Stimulated activated CD8-positive, alpha-beta memory T cell treated with anti-CD3 and anti-CD28 coated beads, Interleukin-2, amount 100 ng/mL, for 1 hour (primary cell): ENCODE data around the gene MLIP.
"Not testable (repeated sequence)": the region's sequence is repeated elsewhere in the genome, so short reads cannot be mapped to it uniquely, and the experiment has no call there.

Source experiments
- DNase-seq, 2 donors: peaks; one replicate each; pipeline ENCODE4 v3.0.0-alpha.2; 2020; ENCODE audit warnings: low read depth in 2 of 2

MLIP gene, protein sequence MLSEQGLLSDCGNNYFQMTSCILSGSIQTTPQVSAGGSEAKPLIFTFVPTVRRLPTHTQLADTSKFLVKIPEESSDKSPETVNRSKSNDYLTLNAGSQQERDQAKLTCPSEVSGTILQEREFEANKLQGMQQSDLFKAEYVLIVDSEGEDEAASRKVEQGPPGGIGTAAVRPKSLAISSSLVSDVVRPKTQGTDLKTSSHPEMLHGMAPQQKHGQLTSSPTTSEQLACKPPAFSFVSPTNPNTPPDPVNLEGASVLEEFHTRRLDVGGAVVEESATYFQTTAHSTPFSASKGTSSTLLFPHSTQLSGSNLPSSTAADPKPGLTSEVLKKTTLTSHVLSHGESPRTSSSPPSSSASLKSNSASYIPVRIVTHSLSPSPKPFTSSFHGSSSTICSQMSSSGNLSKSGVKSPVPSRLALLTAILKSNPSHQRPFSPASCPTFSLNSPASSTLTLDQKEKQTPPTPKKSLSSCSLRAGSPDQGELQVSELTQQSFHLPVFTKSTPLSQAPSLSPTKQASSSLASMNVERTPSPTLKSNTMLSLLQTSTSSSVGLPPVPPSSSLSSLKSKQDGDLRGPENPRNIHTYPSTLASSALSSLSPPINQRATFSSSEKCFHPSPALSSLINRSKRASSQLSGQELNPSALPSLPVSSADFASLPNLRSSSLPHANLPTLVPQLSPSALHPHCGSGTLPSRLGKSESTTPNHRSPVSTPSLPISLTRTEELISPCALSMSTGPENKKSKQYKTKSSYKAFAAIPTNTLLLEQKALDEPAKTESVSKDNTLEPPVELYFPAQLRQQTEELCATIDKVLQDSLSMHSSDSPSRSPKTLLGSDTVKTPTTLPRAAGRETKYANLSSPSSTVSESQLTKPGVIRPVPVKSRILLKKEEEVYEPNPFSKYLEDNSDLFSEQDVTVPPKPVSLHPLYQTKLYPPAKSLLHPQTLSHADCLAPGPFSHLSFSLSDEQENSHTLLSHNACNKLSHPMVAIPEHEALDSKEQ

DNA sequence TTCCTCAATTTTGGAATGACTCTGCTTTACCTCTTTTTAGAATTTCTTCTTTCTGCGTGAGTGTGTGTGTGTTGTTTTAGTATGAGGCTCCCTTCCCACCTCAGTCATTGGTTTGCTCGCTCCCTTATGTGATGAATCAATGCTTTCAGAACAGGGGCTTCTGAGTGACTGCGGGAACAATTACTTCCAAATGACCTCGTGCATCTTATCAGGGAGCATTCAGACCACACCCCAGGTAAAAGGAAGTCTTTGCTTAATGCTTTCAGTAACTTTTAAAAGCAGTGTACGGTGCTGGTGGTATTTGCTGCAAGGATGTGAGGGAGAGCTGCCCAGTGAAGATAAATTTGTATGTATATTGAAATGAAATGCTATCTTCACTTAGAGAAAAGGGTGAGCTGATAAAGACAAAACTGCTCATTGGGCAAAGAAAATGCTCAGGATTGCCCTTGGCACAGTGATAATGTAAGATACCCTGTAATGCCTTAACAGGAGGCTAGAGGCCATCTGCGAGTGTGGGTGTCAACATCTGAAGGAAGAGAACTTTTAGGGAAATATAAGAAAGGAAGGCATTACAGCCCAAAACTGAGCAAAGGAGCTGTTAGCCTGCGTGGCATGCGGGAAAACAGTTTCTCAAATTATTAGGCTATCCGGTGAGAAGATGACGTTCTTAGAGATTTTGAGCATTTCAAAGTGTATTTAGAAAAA, at the start of gene MLIP:
Gene MLIP, plus strand, starts transcription at position 103 of the 705 bp plus-strand sequence. Its CDS starts 37 bp downstream, at position 140.
- no peak for DNase-seq

DNA sequence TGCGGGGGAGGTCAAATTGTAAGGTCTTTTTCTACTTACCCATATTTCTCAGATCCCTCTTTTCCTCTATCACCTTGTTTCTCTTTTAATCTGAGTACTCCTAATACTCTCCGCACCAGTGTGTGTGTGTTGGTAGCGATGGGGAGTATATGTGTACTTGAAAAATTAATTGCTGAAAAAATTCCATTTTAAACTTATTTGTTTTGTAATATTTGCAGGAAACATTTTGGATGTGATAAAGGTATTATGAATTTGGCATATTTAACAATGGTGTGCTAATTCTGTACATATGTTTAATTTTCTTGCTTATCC, 48.1 kb upstream of the MLIP start:
- DNase-seq = no peak

DNA sequence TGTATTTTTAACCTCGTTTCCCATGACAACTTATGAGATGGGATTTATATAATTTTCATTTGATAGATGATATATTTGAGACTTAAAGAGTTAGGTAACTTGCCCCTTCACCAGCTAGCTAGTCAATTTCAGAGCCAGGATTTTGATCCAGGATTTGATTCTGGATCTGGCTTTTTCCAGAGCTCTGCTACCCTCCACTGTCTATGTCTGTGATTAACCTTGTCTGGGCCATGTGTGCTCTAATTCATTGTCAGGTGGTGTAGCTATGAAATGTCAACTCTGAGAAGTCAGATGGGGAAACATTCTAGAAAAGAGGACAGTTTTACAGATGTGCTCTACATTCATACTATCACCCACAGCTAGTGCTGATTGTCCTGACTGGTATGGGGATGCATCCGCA, 42.5 kb upstream of the MLIP start:
- DNase-seq = no peak

DNA sequence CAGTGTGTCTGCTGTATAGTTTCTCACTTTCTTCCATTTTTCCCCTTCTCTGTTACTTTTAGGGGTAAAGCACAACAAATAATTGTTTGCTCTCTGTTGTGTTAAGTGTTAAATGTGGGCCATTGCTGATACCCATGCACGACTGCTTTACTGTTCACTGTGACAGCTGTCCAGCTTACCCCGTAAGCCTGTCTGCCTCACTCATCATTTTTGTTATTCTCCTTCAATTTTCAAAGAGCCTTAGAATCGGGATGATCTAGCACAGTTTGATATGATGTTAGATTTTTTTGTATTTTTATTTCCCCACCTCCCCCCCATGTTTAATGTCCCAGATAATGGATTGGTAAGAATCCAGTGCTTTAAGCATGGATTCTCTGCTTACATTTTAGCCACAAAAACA, 41.2 kb upstream of the MLIP start:
- no peak for DNase-seq

- DNase-seq = no peak
These were observed 39.4 kb upstream of the MLIP start for GRCh38 chr6:54071821-54072340.

GRCh38 chr6:54072635-54073313, 38.5 kb upstream of the MLIP start:
- DNase-seq = no peak

- no peak for DNase-seq
These were observed 37.8 kb upstream of the MLIP start for GRCh38 chr6:54073487-54073886.

DNA sequence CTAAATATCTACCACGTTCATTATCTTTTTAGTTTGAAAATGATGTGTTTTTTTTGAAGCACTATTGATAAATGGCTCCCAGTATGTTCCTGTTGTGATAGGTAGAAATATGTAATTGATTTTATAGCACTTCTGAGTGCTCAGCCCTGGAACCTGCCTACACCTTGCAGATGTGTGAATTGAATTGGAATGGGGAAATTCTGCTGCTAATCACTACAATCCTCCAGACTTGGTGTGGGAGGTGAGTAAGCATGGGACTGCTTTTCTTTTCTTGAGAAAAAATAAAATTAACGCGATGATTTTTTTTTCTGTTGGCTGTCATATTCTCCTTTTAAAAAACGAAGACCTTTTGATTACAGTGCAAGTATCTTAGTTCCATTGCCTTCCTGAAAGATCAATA, 37.1 kb upstream of the MLIP start:
- no peak for DNase-seq

DNA sequence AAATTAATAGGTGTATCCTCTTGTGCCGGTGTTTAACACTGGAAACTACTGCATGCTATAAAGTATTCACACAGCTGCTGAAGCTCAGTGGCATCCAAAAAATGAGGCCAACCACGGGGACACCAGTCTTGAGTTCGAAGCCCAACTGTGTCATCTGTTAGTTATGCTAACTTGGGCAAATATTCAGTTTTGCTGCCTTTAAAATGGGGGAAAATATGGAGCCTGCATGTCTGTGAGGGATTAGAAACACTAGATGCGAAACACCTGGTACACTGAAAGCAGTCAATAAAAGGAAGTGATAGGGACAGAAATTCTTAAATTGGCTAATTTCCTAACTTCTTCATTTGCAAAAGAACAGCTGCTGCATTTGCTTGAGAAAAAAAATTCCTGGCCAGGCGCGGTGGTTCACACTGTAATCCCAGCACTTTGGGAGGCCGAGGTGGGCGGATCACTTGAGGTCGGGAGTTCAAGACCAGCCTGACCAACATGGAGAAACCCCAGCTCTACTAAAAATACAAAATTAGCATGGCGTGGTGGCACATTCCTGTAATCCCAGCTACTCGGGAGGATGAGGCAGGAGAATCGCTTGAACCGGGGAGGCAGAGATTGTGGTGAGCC, 36.6 kb upstream of the MLIP start:
- no peak for DNase-seq

DNA sequence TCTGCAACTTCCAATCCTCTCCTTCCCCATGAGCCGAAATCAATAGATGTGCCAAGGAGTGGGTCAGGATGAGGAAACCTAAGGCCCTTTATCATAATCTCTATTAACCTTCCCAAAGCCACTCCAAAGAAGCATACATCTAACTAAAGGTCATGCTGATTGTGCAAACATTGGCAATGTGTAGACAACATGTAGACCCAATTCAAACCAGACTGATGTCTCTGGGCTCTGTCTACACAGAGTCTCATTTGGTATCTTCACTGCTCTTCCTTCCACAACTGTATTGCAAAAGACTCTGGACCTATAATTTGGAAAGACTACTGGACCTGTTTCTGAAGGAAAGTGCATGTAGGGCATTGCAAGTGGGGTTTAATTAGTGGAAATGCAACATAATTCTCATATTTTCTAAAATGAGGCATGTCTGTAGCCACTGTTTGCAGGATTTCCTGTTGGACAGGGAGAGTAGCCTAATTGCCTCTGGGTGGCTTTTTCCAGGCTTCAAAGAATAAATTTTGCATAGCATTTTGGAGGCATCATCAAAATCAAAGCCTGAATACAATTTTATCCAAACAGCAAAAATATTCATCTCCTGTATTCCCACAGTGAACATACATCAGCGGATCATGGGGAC, 35.0 kb upstream of the MLIP start:
- no peak for DNase-seq

- DNase-seq = not testable (repeated sequence)
These were observed 29.7 kb upstream of the MLIP start for GRCh38 chr6:54081499-54081898.

- DNase-seq = no peak
These were observed 28.0 kb upstream of the MLIP start for GRCh38 chr6:54083287-54083686.

DNA sequence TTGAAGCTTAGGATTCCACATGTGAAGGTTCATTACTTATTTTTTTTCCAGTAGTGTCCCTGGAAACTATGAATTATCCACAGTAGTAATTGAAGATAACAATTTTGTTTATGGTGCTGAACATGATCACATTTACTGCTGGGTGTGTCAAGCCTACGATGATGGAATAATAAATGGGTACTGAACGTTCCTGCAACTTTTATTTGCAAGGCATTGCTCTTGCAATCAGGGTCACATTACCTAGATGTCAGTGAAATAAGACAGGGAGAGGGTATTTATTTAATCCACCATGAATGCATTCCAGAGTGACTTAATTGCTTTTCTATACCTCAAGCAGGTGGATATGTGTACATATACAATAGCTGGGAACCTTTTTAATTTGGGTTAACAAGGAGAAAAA, 27.0 kb upstream of the MLIP start:
- DNase-seq = no peak

GRCh38 chr6:54085047-54085446, 26.2 kb upstream of the MLIP start:
- no peak for DNase-seq

- DNase-seq = no peak
These were observed 25.7 kb upstream of the MLIP start for GRCh38 chr6:54085541-54085940.

- no peak for DNase-seq
These were observed 24.8 kb upstream of the MLIP start for GRCh38 chr6:54086439-54086838.

DNA sequence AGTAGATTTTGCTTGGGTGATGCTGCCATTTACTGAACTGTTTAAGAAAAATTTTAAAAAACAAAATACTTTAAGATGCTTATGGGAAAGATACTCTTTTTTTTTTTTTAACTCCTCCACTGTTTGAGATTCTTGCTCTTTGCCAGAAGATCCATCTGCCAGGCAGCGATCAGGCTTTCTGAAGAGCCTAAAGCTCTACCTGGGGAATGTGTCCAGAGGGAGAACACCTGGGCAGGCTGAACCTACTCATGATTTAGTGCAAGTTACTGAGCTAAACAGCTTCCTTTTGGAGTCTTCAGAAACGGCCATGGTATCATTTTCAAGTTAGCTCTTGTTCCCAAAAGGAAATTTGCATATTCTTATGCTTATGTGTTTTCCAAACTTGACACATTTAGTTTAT, 23.5 kb upstream of the MLIP start:
- no peak for DNase-seq

GRCh38 chr6:54093326-54093948, 17.8 kb upstream of the MLIP start:
- no peak for DNase-seq

DNA sequence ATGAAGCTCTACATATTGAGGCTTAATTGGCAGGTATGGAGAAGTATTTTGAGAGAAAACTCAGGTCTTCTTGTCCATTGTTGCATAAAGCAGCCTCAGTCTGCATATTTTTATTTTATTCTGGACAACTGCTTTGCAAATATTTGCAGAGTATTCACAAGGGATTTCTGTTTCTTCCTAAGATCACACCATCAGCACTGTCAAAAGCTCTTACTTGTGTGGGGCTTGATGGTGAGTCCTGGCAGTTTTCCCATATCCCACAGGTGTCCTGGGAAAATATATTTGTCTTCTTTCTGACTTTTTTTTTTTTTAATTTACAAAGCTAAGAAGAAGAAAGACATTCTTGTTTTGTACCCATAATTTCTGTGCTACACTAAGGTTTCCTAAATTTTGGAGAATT, 16.9 kb upstream of the MLIP start:
- no peak for DNase-seq

GRCh38 chr6:54094786-54095185, 16.5 kb upstream of the MLIP start:
- no peak for DNase-seq
